HG02840 (cell line): Measurements from ENCODE around the gene DIAPH3.

Experiments
- ATAC-seq: cut with Tn5 transposase; IDR thresholded peaks from one replicate; pipeline ENCODE4 v1.9.1; 2021; ENCODE audit warnings: mild to moderate bottlenecking, moderate library complexity, moderate number of reproducible peaks; ENCODE audit not compliant: unreplicated experiment, low FRiP score

DIAPH3 gene

GRCh38 chr13:59888408-59888807 is 275.3 kb downstream of the DIAPH3 start:
- no peak for ATAC-seq

- ATAC-seq, result no peak
Observed at GRCh38 chr13:59885076-59885475, 278.7 kb downstream of the DIAPH3 start.

- no peak for ATAC-seq
Observed at GRCh38 chr13:59883885-59884284, 279.8 kb downstream of the DIAPH3 start.

- no peak for ATAC-seq
Observed at GRCh38 chr13:59880468-59880867, 283.3 kb downstream of the DIAPH3 start.

DNA sequence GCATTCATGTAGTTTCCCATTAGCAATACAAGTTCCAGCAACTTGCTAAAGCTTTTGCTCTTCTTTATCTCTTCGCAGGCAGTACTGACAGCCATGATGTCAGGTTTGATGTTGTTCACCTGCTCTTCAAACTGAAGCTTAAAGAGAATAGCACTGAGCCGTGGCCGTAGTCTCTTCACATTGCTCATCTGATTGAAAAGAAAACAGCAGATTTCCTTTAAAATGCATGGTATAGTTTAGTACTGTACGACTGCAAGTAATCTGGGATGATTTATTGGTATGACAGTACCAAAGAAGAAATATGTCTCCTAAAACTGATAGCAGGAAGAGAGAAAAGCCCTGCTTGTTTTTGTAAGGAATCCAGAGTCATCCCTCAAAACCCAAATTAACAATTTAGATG is 284.4 kb downstream of the DIAPH3 start:
- ATAC-seq, result no peak

DNA sequence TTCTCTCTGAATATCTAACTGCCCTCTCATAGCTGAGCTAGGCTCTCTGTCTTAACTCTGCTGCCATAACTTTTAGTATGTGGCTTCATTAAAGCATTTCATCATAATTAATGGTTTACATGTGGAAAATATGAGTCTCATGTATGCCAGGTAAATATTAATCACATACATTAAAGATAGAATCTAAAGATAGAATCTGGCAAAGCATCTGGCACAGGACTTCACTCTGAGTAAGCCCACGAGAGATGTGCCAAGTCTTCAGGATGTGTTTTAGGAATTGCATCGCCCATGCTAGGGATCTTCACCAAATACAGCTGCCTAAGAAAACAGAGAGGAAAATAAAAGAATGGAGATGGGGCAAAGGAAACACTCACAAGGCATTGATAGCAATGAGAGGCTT is 285.8 kb downstream of the DIAPH3 start:
- ATAC-seq, result no peak

DNA sequence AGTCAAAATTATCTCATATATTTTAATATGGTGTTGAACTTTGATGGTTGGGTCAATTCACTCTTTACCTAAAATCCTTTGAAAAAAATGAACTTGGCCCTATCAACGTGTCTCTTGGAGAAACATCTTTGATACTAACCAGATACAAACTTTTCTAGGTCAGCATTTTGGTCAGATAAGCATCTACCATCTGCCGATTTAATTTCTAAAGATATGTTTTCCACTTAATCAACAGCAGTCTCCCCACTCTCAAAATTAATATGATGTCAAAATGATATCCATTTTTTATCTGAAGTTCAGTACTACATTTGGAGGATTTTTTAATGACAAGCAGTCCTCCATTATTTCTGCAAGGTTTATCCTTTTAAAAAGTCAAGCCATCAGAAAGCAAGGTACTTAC is 288.8 kb downstream of the DIAPH3 start:
- no peak for ATAC-seq

- ATAC-seq, result no peak
Observed at GRCh38 chr13:59873856-59874255, 289.9 kb downstream of the DIAPH3 start.

- no peak for ATAC-seq
Observed at GRCh38 chr13:59873309-59873708, 290.4 kb downstream of the DIAPH3 start.

DNA sequence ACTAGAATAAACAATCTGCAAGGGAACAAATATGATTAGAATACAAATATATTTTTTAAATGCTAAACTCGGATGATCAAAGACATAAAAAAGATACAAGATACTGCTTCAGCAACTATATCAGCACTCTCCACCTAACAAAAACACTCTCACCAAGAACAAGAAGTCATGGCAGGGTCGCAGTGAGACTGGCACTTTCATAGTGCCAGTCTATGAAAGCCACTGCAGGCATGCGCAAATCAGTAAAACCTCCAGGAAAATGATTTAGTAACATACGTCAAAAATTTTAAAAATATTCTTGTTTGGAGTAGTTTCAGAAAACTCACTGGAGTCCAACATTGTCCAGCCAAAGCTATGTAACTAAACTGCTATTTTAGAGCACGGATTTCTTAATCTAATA is 295.9 kb downstream of the DIAPH3 start:
- ATAC-seq, result no peak

GRCh38 chr13:59865398-59865797 is 298.3 kb downstream of the DIAPH3 start:
- no peak for ATAC-seq

DNA sequence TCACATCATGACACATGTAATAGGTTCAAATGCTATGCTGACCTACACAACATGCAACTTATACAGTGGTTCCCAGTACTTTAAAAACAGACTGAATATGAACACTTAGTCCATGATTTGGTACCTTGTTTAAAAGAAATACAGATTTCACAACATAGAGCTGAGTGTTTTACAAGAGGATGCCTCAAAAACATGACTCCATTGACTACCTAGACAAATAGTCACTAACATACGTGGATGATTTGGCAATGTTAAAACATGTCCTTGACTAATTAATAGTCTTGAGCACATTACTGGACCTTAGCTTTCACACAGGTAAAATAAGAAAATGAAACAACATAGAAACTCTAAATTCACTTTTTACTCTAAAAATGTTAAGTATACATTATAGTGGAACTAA is 300.1 kb downstream of the DIAPH3 start:
- no peak for ATAC-seq

- ATAC-seq, result no peak
Observed at GRCh38 chr13:59861676-59862075, 302.1 kb downstream of the DIAPH3 start.

DNA sequence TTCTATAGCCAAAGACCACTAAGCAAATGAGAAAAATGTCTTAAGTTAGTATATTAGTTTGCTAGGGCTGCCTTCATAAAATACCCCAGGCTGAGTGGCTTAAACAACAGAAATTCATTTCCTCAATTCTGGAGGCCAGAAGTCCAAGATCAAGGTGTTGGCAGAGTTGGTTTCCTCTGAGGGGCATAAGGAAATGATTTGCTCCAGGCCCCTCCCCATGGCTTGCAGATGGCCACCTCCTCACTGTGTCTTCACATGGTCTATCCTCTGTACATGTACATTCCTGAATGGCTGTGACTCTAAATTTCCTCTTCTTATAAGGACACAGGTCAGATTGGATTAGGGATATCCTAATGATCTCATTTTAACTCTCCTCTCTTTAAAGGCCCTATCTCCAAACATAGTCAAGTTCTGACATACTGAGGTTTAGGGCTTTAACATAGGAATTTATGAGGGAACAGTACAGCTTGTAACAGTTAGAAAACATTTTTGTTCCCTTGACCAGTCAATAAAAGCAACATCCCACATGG is 307.4 kb downstream of the DIAPH3 start:
- ATAC-seq, result no peak

DNA sequence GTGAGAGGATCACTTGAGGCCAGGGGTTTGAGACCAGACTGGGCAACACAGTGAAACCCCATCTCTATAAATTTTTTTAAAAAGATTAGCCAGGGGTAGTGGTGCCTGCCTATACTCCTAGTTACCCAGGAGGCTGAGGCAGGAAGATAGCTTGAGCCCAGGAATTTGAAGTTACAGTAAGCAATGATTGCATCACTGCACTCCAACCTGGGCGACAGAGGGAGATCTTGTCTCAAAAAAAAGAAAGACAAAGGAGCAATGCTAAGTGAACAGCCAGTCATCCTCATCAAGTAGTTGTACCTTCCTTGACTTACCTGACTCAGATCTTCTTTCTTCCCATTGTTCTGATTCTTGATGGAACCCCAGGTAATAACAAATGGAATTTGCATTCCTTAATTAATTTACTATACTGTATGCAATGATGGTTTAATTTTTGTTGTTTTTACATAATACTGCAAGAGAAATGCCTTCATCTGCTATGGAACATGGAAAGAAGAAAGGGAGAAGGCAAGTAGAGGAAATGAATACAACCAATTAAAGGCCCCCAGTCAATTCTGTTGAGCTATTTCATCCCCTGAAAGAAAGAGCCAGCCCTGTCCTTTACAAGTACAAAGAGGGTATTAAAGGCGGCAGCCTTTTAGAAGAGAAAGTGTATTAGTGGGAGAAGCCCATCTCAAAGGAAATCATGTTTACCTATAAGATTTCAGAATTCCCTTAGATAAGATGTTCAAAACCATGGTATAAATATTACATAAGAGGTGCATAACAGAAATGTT is 316.7 kb downstream of the DIAPH3 start:
- no peak for ATAC-seq

DNA sequence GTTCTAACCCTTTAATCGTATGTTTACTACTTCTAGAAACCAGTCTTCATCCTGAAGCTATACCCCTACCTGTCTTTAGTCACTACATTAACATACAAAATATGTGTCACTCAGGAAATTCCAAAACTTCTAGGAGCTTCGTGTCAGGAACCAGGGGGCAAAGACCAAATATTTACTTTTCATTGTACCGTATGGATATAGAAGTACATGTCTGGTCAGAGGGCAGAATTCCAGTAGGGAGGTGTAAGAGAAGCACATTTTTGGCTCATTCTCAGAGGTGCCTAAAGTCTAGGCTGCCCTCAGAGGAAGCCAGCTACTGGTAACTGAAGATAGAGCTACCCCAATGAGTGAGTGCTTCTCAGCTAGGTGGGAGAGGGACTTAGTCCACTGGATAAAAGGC is 320.7 kb downstream of the DIAPH3 start:
- no peak for ATAC-seq

DNA sequence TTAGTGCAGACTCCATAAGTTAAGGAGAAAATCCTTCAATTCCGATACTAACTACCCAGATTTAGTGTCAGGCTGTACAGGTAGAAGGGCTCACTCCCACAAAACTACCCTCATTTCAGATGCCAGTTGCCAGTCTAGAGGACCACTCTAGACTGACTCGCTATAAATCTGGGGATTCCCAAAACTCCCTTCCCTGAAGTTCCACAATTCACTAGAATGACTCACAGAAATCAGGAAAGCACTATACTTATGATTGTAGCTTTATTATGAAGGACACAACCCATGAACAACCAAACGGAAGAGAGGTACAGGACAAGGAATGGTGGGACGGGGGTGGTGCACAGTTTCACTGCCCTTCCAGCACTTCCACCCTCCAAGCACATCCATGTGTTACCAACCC is 321.2 kb downstream of the DIAPH3 start:
- ATAC-seq, result no peak

- ATAC-seq, result no peak
Observed at GRCh38 chr13:59839186-59839585, 324.5 kb downstream of the DIAPH3 start.

DNA sequence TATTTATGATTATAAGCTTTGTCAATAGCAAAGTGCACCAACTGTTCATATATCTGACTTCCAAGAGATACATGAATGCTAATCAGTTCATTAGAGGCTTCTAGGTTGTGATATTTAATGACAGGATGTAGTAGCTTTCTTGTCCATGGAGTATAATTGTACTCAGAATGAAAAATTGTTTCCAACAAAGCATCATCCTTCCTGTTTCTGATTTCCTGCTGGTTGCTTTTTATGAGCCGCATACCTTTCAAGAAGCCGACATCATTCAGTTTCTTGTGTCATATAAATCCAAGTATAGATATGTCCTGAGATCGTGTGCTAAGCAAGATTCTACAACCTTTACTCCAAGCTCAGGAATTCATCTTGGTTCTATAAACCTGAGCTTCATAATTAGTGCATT is 326.6 kb downstream of the DIAPH3 start:
- ATAC-seq, result no peak

DNA sequence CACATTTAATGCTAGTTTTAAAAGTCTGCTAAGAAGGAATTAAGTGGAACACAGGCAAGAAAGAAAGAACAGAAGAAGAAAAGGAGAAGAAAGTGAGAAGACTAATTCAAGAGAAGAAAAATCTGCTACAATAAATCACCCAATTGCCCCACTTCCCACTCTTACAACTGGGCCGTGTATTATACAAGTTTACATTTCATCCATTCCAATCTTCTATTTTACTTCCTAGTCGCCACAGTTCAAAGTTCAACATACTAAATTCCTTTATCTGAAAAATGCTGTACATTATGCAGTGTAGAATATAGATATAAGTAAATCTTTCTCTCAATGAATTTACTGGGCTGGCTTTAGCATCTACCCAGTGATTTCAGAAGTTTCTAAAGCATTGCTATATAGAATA is 328.2 kb downstream of the DIAPH3 start:
- no peak for ATAC-seq

DNA sequence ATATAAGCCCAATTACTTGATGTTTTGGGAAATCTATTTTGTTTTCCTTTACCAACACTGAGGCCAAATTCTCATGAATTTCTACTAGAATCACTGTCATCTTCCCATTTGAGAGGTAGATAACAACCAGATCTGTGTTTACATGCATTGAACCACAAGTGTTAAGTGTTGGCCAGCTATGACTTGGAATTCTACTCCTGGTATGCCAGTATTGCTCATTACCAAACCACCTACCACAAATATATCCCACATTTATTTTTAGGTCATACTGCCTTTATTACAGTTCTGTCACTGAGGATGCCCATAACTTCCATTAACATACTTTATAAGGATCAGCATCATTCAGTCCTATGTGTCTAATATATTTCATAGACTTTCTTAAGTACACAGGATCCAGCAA is 328.9 kb downstream of the DIAPH3 start:
- no peak for ATAC-seq

- no peak for ATAC-seq
Observed at GRCh38 chr13:59829690-59830089, 334.0 kb downstream of the DIAPH3 start.
